Stimulated activated CD4-positive, alpha-beta T cell treated with anti-CD3 and anti-CD28 coated beads, Interleukin-2, amount 100 ng/mL, for 4 hours (primary cell): ENCODE results near the gene SLC35A5.
A peak's percentile ranks its signal among the peaks of the same experiment; 100 is the strongest.
"Not testable (repeated sequence)": the region's sequence is repeated elsewhere in the genome, so short reads cannot be mapped to it uniquely, and the experiment has no call there.

Source experiments
- DNase-seq: peaks from one replicate; pipeline ENCODE4 v3.0.0-alpha.2; 2020; ENCODE audit warnings: low read depth

The SLC35A5 gene

GRCh38 chr3:112561734-112562529 lies at the start of gene SLC35A5, which contains the start of gene ATG3:
Gene SLC35A5 (plus strand): TSS chr3:112562045. CDS start chr3:112563404, 1,359 bp downstream.
Gene ATG3 (minus strand): TSS chr3:112561962. CDS start chr3:112561528, 434 bp downstream.
- peak; percentile 98 for DNase-seq

- DNase-seq, result no peak
These were observed 49.5 kb upstream of the SLC35A5 start for GRCh38 chr3:112512320-112512719.

DNA sequence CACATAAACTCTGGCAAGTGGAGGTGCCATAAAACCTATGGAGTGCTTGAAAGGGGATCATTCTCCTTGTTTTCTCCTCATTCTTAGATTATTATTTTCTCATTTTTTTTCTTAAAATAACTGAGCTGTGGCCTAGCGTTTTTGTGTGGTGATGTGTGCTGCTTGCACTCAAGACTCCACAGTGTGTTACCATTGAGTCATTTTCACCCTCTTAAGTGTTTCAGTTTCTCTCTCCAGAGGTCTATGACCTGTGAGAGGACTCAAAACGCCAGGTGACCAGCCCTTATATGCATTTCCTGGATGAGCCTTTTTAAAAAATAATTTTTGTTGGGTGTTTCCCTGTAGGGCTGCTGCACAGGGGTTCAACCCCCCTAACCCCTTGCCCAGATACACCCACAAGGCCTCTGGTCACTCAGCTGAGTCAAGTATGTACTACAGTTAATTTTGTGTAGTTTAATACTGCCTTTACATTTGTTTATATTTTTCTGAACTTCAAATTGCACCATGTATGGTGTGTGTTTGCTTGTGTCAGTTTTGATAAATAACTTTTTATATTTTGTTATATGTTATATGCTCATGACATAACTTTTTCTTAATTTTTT lies 47.2 kb upstream of the SLC35A5 start:
- no peak for DNase-seq

- not testable (repeated sequence) for DNase-seq
These were observed 42.9 kb upstream of the SLC35A5 start for GRCh38 chr3:112518970-112519369.

GRCh38 chr3:112519424-112520001 lies 42.3 kb upstream of the SLC35A5 start:
- DNase-seq, result peak; percentile 31

DNA sequence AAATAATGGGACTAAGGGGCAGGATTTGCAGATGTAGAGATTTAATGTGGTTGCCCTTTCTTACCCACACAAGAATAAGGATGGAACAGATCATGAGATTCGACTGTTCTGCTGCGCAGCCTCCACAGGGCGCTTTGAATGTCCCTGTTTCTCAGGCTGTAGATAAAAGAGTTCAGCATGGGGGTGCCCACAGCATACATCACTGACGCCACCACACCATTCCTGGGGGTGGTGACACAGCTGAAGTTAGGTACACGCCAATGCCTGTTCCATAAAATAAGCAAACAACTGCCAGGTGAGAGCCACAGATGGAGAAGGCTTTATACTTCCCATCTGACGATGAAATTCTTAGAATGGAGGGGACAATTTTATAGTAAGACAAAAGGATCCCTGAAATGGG lies 37.7 kb upstream of the SLC35A5 start:
- DNase-seq, result not testable (repeated sequence)

- DNase-seq, result no peak
These were observed 31.3 kb upstream of the SLC35A5 start for GRCh38 chr3:112530573-112530972.

DNA sequence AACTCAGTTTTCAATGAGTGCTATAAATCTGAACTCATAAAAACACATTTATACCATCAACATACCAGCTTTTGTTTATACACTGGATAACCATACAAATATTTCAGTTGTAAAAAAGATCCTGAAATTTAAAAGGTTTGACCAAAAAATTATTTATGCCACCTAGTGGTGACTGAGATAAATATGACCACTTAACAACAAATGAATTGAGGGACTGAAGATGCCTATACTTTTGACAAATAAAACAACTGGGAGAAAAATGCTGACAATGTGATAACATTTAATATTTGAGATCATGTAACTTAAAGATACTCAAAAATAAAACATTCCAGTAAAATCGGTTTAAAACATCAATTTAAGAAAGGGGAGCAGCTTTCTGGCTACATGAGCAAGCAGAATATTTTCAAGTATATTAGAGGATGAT lies 30.5 kb upstream of the SLC35A5 start:
- no peak for DNase-seq

GRCh38 chr3:112539825-112540650 lies 21.8 kb upstream of the SLC35A5 start:
- DNase-seq, result no peak

DNA sequence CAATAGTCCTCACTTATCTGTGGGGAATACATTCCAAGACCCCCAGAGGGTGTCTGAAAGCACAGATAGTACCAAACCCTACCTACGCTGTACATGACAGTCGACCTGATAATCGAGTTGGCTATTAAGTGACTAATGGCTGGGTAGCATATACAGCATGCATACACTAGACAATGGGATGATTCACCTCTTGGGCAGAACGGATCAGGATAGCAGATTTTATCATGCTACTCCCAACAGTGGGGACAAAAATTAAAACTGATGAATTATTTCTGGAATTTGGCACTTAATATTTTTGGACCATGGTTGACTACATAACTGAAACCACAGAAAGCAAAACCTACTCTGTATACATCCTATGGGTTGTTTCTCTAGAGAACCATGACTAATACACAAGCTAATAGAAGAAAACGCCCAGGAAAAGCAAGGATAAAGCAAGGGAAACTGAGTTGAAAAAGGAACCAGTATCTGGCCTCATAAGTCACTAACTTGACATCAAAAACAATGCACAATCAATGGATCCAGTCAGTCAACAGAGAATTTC lies 15.6 kb upstream of the SLC35A5 start:
- DNase-seq, result no peak

GRCh38 chr3:112550859-112551258 lies 11.0 kb upstream of the SLC35A5 start:
- DNase-seq, result no peak

GRCh38 chr3:112555535-112556170 lies 6.2 kb upstream of the SLC35A5 start:
- no peak for DNase-seq

- DNase-seq, result no peak
These were observed 3.9 kb upstream of the SLC35A5 start for GRCh38 chr3:112557976-112558375.

- DNase-seq, result no peak
These were observed 1.5 kb upstream of the SLC35A5 start for GRCh38 chr3:112560307-112560706.

DNA sequence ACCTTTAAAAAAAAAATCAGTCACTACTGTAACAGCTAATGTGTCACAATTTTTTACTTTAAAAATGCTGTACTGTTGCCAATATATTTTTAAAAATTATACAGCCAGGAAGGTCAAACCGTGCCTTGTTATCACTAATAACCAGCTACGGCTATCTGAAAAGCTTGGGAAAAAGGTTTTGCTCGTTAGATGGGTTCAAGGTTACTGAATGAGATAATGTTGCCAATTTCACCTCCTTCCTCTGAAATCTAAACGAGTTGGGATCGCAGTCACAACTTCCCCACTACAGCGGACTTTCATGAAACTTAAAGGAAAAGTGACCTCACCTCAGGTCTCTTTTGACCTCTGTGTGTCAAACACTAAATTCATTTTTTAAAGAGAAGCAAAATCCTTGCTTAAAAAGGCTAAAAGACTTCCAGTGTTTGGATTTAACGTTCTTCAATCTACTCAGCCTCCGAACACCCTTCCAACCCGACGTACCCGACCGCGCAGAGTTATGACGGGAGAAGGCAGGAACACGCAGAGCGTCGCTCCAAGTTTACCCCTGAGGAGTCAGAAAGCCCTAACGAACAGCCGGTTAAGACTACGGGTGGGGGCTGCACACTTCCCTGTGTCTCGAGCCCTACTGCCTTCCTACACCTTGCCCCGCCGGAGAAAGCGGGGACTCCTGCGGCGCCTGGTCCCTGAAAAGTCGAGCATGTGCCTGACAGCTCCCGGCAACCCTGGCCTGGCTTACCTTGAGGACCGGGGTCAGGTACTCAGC lies 943 bp upstream of the SLC35A5 start:
- peak; percentile 45 for DNase-seq

DNA sequence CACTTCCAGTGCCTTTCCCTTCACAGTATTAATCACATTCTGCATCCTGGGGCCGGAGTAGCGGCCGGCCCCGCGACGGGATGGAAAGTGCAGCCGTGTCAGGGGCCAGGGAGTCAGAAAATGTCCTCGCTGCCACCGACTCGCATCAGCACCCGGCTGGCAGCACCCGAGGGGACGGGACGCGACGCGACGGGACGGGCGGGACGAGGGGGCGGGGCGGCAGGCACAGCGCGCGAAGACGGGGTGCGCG lies 436 bp upstream of the SLC35A5 start:
- DNase-seq, result peak; percentile 64

DNA sequence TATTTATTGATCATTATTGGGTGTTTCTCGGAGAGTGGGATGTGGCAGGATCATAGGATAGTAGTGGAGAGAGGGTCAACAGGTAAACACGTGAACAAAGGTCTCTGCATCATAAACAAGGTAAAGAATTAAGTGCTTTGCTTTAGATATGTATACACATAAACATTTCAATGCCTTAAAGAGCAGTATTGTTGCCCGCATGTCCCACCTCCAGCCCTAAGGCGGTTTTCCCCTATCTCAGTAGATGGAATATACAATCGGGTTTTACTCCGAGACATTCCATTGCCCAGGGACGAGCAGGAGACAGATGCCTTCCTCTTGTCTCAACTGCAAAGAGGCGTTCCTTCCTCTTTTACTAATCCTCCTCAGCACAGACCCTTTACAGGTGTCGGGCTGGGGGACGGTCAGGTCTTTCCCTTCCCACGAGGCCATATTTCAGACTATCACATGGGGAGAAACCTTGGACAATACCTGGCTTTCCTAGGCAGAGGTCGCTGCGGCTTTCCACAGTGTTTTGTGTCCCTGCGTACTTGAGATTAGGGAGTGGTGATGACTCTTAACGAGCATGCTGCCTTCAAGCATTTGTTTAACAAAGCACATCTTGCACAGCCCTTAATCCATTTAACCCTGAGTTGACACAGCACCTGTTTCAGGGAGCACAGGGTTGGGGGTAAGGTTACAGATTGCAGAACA lies 2.5 kb downstream of the SLC35A5 start:
- DNase-seq, result not testable (repeated sequence)

GRCh38 chr3:112564940-112565305 lies 3.1 kb downstream of the SLC35A5 start:
- no peak for DNase-seq

GRCh38 chr3:112568642-112569041 lies 6.8 kb downstream of the SLC35A5 start:
- no peak for DNase-seq

DNA sequence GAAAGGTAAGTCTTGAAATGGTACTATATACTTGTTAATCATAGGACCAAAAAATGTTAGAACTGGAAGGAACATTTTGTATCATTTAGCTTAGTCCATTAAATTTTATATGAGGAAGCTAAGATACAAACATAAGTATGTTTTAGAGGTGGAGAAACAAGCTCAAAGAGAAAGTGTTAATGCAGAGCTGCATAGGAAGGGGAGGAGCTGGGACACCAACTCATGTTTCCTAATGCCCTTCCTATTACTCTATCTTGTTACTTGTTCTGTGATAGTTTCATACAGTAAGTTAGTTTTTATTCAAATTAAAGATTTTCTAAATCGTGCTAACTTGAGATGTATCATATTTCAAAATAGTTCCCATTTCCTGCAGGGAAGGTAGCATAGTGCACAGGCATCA lies 7.4 kb downstream of the SLC35A5 start:
- no peak for DNase-seq
